IPS-NIHi7 (cell line): ENCODE data around the gene SMC6.

ENCODE experiments used
- DNase-seq: peaks from one replicate; pipeline ENCODE4 v3.0.0; 2012; ENCODE audit warnings: mixed read lengths; ENCODE audit errors: extremely low spot score

Gene SMC6

DNA sequence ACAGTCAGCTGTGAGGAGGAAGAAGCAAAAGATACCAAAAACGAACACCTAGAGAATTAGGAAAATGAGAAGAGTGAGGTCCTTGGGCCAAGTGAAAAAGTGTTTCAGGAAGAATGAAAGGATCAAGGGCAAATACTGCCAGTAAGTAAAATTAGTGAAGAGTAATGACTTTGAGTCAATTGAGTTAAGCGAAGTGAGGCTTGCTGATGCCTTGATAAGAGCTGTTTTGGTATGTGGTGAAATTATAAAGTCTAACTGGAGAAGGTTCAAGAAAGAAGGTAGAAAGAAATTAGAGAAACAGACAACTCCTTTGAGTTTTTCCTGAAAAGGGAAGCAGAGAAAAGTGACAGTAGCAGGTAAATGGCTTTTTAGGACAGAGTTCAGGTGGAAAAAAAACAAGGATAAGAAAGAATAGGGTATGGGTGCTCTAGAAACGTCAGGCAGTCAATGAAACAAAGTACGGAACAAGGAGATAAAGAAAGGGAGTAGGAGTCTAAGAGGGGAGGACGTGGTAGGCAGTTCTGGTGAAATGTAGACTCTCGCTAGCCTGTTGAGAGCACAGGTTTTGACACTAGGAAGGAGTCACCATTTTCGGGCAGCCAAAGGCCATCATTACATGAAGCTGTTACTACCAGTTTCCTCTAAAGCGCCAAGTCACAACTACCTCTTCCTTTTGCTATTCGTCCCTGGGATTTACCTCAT, 42.9 kb downstream of the SMC6 start:
- no peak for DNase-seq

DNA sequence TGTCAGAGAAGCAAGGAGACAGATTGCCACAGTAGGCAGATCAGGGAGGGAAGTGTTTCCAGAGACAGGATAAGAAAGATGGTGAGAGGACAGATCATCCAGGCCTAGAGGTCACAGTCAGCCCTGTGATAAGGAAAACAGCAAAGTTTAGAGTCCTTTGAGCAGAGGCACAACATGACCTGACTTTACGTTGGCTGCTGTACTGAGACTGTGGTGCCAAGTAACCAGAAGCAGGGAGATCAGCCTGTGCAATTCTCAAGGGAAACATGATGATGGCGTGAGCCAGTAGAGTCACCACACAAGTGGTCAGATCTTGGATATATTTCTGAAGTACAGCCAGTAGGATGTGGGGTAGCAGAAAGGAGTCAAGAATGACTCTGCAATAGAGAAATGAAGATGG, 43.7 kb downstream of the SMC6 start:
- no peak for DNase-seq

DNA sequence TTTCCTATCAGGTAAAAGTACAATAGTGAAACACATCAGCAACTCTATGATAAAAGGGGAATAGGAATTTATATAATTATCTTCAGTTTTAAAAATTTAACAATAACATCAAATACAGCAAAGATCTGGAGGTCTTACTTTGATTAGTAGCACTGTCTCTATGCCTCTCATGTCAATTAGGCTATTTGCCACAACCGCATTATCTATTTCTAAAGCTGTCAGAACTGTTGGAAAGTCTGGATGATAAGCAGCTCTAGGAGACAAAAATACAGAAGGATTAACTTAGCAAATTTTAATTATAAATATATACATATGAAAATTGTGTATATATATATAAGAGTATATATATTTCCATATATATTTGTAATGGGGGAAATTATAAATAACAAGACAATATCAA, 45.1 kb downstream of the SMC6 start:
- no peak for DNase-seq

DNA sequence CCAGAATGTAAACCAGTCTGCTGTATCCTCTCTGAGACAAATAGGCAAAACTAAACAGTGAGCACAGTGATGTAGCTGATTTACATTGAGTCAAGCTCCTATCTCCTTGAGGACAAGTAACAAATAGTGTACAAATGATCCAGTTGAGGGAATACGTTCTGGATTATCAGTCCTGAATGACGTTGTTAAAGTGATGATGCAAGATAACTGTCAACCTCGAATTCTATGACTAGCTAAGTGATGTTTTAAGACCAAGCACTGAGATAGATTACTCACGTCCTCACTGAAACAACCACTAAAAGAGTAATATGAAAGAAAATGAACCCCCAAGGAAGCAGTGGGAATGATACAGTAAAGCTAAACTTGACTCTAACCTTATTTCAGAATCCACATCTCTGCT, 46.8 kb downstream of the SMC6 start:
- DNase-seq = no peak

DNA sequence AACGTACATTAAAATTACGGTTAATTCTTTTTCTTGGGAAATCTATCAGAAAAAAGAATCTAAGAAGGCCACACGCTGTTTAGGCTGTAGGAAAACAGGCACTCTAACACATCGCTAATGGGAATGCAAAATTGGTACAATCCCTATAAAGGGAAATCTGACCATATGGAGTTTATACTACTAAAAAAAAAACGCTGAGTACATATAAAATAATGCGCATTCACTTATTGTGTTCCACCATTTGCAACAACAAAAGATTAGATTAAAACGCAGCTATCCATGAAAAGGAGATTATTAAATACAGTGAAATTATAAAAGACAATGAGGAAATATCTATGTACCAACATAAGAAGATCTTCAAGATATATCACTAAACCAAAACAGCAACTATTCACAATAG, 62.8 kb downstream of the SMC6 start:
- no peak for DNase-seq

DNA sequence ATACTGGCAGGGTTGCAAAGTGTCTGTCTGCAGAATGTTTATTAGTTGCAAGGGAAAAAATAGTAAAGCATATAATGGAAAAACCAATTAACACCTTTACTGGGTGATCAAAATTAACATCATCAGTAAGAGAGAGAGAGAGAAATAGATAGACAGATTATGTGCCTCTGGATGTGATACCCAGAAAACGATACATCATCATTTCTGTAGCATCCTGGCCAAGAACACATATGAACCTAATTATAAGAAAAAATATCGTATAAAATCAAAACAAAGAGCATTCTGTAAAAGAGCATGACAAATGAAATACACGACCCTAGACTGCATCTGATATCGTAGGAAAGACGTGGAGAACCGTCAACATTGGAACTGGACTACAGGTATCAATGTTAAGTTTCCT, 64.6 kb downstream of the SMC6 start:
- no peak for DNase-seq

DNA sequence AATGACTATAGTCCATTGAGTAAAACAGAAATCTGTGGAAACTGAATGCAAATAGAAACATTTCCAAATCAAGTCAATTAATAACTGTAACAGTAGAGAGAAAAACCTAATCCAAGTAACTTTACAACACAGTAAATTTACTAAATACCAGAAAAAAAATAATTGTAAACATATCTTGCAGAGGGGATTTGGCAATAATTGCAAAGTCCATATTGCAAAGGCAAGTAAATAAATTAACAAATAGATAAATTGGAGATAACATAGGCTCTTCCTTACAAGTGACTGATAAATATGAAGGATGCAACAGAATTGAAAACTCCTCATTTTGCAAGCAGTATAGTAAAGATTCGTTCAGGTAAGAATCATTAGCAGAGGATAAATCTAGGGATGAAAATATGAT, 65.0 kb downstream of the SMC6 start:
- no peak for DNase-seq

DNA sequence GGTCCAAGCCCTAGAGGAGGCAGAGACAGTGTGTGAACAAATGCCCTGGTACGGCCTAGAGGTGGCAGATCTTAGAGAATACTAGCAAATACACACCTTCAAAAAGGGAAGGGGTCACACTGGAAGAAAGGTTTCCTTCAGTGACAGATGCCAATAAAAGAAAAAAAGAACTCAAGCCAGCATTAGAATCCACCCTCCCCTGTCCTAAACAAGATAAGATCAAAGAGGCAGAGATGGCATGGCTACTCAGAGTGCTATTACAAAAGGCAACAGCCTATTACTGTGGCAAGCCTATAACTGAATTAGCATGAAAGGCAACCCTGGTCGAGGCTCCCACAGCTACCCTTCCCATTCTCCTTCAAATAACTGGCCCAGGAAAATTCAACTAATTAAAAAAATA, 69.6 kb downstream of the SMC6 start:
- DNase-seq = no peak

DNA sequence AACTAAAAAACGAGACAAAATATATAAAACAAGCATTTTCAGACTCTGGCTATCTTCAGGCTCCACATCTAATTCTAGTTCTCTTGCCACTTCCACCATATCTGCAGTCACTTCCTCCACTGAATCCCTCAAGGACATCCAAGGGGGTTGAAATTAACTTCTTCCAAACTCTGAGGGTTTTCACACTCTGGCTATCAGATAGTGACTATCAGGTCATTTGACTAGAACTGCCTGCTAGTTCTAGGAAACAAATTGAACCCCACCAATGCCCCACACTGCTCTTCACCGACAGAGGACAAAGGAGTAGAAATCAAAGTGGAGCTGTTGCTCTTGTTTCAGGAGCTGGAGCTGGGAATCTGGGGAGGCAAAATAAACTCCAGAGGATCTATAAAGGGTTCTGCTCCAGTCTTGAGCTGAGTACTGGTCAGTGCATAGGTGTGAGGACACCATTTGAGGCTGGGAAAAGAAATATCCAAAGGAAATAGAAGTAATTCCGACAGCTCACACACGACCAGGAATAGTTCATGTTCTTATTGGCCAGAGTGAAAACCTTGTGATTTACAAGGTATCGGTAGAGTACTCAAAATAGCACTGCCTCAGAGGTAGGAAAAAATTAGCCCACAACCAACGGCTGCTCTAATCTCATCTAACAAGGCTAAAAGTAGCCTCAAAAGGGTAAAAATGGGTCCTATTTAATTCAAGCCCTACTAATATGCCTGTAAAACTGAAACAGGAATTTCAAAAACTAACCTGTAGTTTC, 71.3 kb downstream of the SMC6 start:
- no peak for DNase-seq

DNA sequence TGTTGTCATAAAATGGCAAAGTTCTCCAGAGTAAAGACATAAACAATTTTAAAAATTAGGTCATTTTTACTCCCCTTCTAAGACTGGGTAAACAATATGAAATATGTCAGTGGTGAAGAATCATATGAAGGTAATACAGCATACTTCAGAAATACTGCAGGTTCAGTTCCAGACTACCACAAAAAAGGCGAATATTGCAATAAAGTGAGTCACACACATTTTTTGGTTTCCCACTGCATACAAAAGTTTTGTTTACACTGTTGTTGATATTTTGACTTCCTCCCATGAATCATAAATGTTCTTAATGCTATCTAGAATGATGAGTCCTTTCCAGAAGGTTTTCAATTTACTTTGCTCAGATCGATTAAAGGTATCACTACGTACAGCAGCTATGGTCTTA, 73.5 kb downstream of the SMC6 start:
- DNase-seq = no peak

DNA sequence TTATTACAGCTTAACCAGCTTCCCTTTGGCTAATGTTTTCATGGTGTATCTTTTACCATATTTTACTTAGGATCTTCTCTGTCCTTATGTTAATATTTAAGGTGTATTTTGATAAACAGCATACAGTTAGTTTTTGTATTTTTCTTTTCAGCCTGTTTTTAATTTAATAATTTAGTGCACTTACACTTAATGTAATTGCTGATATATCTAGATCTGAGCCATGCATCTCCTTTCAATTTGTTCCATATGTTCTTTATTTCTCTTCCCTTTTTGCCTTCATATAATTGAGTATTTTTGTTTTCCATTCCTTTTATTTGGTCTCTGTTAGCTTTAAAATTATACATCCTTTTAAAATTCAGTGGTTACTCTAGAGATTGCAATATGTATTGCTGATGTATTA, 78.8 kb downstream of the SMC6 start:
- DNase-seq = no peak

DNA sequence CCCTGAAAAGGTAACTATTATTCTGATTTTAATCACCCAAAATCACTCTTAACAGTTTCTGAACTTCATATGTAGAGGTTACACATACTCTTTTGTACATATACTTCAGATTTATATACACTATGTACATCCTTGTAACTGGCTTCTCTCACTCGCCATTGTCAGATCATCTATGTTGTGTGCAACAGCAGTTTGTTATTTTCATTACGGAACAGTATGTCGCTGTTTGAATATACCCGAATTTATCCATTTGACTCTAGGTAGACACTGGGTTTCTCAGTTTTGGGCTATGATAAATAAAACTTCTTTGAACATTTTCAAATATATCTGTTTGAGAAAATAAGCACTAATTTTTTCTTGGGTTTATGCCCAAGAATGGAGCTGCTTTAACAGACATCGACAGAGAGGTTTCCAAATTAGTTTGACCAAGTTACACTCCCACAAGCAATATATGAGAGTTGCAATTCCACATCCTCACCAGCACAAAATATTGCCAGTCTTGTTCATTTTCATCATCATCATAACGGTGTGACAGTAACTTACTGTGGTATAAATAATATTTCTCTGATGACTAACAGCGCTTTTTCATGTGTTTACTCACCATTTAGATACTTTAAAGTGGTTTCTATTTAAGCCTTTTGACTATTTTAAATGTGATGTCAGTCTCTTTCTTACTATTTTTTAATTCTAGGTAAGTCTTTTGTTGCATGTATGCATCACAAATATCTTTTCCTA, 80.9 kb downstream of the SMC6 start:
- DNase-seq = no peak

DNA sequence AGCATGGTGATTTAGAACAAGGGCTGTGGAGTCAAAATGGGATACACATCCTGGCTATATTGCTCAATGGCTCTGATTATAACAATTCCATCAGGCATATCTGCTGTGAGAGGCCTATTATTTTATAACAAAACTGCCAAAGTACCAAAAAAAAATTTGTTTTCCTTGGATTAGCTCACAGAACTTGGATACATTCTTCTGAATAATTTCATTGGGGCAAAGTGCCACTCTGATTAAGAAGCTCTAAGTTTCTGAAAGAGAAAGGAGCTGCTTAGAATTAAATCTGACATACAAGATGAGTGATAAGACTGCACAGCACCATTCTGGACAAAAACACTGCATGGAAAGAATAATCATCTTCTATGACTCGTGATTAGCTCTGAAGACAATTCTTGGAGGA, 85.7 kb downstream of the SMC6 start:
- DNase-seq = no peak

DNA sequence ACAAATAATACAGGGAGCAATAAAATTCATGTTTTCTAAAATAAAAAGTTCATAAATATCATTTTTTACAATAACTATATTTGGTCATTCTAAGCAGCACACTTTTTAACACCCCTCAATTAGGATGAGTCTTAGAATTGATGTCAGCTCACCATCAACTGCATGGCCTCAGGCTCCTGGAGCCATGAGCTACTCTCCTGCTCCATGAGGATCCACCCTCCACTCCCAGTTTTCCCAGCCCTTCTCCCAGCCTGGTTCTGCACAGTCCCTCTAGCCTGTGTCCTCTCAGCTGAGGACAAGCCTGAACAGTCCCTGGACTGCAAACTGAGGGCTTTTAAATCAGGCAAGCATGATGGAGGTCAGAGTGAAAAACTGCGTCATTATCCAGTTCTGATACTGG, 89.1 kb downstream of the SMC6 start:
- no peak for DNase-seq

DNA sequence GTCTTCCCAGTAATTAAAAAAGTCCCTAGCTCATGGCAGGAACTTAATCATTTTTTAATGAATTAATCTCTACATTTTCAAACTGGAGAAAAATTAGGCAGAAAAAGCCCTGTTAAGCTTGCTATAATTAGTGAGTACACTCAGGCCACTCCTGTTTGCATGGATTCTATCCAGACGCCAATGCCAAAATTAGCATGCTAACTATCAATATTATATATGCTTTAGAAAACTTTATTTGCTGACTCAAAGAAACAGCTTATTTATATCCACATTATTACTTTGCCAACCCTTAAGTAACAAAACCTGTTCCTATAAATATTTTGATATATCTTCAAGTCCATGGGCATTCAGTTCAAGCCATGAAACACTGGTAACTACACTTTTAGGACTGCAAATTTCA, 90.9 kb downstream of the SMC6 start:
- DNase-seq = no peak

DNA sequence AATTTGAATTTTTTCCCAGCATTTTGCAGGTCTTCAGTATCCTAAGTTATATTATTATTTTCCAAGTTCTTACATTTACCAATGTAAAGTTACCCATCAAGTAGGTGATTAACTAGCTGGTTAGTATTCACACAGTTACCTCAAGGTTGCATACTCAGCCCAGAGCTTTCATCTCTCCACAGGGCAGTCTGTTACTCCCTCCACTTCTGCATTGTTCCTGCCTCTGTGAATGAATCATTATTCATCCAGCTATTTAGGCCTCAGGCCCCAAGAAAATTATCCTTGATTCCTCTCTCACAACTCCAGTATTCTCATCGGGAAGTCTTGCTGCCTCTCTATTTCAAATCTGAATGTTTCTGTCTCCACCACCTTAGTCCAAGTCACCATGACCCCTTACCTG, 92.2 kb downstream of the SMC6 start:
- DNase-seq = no peak

DNA sequence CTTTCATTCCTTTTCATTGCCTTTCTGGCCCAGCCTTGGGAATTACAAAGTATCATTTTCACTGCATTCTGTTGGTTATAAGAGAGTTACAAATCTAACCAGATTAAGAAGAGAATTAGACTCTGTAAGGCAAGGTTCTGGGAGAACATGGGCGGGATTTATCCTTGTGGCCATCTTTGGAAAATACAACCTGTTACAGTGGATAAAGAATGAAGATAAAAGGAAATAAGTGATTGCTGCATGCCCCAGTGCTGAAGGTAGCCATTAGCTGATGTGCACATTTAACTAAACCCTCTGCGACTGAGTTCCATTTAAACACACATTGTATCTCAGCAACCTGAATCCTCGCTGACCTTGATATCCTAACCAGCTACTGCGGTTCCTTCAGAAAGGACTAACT, 93.4 kb downstream of the SMC6 start:
- DNase-seq = no peak

DNA sequence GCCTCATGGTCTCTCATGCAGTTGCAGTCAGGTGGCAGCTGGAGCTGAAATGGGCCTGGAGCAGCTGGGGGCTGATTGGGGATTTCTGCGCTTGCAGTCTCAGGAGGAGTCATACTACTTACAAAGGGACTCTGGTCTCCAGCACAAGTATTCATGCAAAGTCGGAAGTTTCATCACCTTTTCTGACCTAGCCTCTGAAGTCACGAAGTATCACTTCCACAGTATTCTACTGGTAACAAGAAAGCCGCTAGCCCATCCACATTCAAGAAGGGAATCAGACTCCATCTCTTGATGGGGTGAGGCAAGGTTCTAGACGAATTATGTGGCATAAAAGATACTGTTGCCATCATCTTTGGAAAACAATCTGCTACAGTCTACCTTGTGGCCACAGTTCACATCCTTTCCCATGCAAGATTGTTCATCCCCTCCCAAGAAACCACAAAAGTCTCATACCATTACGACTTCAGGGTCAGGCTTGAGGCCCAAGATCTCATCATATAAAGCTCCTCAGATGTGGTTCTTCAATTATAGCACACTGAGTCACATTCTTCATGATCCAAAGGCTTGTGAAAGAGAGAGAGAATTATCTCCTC, 95.3 kb downstream of the SMC6 start:
- DNase-seq = no peak

DNA sequence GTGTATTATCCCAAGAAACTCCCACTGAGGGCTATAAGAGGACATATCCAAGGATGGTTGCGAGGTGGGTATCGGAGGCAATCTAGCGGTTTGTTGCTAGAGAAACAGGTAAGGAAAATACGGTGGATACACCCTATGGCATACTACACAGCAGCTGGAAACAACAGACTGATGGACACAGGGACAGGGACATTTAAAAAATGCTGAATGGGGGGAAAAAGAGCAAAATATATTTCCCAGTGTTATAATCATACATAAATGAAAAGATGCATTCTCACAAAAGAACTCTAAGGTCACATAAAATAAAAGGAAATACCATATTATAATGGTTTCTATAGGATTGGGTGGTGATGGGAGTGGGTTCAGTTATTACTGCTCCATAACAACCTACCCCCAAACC, 95.9 kb downstream of the SMC6 start:
- DNase-seq = no peak

DNA sequence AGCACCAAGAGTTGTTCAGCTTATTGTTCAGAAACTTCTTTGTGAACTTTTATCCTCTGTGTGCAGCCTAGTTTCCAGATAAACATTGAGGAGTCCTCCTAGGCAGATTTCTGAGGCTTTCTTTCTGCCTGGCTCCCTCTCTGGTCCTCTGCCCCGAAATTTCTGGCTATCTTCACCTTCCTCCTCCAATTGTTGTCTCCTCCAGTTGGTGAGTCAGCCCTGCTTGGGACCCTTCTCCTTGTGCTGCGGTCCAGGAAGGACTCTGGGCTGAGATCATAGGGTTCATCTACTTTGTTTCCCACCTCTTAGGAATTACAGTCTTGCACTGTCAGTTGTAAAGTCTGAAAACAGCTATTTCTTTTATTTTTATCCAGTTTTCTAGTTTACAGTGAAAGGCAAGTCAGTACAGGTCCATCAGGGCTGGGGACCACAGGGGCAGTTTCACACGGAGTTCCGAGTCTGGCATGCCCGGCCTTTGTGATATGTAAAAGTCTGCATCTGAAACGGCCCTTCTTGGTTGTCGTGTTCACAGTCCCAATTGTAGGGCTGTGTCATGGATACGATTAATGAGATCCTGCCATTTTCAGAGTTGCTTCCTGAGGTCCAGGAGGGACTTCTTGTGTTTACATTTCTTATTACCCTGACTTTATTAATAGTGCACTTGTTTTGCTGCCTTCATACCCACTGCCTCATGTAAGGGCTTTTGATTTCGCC, 100.8 kb downstream of the SMC6 start:
- DNase-seq = no peak

DNA sequence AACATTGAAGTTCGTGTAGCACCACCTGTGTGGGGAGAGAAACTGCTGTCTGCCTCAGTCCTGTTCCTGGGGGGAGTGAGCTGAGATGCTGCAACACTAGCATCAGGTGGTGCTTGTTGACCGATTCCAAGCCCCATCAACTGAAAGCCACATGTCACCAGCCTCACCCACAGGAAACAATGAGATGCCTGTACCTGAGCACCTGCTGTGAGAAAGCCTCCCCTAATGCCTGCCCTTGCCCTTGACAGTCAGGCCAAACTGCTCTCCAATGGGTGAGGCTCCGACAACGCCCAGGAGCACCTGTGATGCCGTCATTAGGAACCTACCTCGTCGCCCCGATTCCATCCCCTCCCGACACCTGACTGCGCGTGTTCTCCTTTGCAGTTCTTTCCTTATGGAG, 104.6 kb downstream of the SMC6 start:
- no peak for DNase-seq

DNA sequence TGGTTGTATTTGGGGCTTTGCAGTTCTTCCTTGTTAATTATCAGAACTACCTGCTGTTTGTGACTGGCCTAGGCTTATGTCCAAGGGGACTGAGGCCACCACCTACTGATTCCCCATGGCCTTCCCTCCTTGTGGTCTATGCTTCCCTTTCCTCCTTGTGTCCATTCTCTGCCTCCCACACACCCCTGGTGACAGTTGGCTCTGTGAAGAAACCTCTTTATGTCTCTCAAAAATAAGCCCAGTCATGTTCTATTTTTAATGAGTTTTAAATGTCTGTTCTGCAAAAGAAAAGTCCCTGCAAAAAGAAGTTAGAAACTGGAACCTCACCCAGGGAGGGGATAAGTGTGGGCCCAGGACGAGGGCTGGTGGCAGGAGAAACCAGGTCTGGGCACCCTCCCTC, 105.0 kb downstream of the SMC6 start:
- DNase-seq = no peak
